Adrenal gland (tissue), 12 donors: Measurements from ENCODE around the gene SMIM29. TPM values are rescaled to one million over a fixed set of nuclear protein-coding genes. Genes with fewer than 3 reads are reported as not detected.

Experiments used
- DNase-seq, 7 donors: peaks; one replicate each; pipeline ENCODE4 v3.0.0-alpha.2; 2019 to 2020
- H3K27ac ChIP-seq, 5 donors: fragments of 200-600 bp; sonication (generic) in 4 of 5; 1 replicate in 3 of 5; 2 replicates in 2 of 5; pipeline versions ENCODE4 v1.5.1 to v1.8.0; 2016 to 2020; ENCODE audit warnings: mild to moderate bottlenecking in 1 of 5
- H3K27me3 ChIP-seq: fragments of 200-600 bp; 2 replicates; pipeline ENCODE4 v1.8.0; 2021
- H3K36me3 ChIP-seq, 2 donors: fragments of 200-600 bp; replicated peaks in 1 of 2; 1 replicate in 1 of 2; 2 replicates in 1 of 2; pipeline versions ENCODE4 v1.5.1 to v1.8.0; 2018 to 2022
- H3K4me1 ChIP-seq, 2 donors: fragments of 200-600 bp; replicated peaks in 1 of 2; 1 replicate in 1 of 2; 2 replicates in 1 of 2; pipeline versions ENCODE4 v1.5.1 to v1.8.0; 2018 to 2021
- H3K4me3 ChIP-seq, 4 donors: fragments of 200-600 bp; sonication (generic) in 3 of 4; one replicate each; pipeline ENCODE4 v1.5.1; 2016 to 2018
- H3K9me3 ChIP-seq, 3 donors: fragments of 200-600 bp; sonication (generic) in 1 of 3; replicated peaks in 1 of 3; 1 replicate in 2 of 3; 2 replicates in 1 of 3; pipeline versions ENCODE4 v1.5.1 to v1.8.0; 2016 to 2021
- POLR2A ChIP-seq, 2 donors: fragments of 450-650 bp; IDR thresholded peaks; one replicate each; pipeline ENCODE4 v1.6.1; 2017; ENCODE audit warnings: antibody characterized with exemption in 2 of 2, mild to moderate bottlenecking in 2 of 2, moderate library complexity in 1 of 2
- WGBS, 4 donors: extraction: QIAGEN DNeasy Blood & Tissue Kit in 2 of 4; methylation state at CpG; one replicate each; pipeline versions ENCODE4 v1.1.5 to v1.1.7; 2013 to 2017; 5-methylcytosine and 5-hydroxymethylcytosine counted together
- intact Hi-C, 2 donors: fragments of 100-400 bp; cut with DNase I; formaldehyde crosslinking; loops; one replicate each; pipeline versions ENCODE4 v1.14.1 to v1.15.0; 2022 to 2023
- polyA plus RNA-seq, 3 donors: library from polyadenylated mRNA; stranded (reverse); fragments of 200-250 nt in 2 of 3; fragments of 350-450 nt in 1 of 3; fragmentation: Illumina TruSeq in 1 of 3; extraction: RNeasy Lipid Tissue Mini Kit (QIAGEN cat#74804) in 1 of 3; gene quantifications; one replicate each; pipeline ENCODE4 v1.2.3, GENCODE V29; 2013 to 2014
- total RNA-seq, 9 donors: library from RNA; depleted of rRNA in 4 of 9; stranded (reverse); fragments of >200 nt in 4 of 9; fragments of 120-200 nt in 1 of 9; fragmentation: NEBNext Ultra II Directional in 1 of 9; extraction: Animal tissue kit (Norgen Biotek cat#: 25700) in 1 of 9; gene quantifications; one replicate each; pipeline versions ENCODE4 v1.1.0 to v1.2.4, GENCODE V29; 2013 to 2023
- TF ChIP-seq, protein P1 (sequence below), 6 experiments: fragments of 450-650 bp in 4 of 6; fragments of 200-600 bp in 2 of 6; sonication (generic) in 1 of 6; IDR thresholded peaks; 1 replicate in 5 of 6; 2 replicates in 1 of 6; pipeline versions ENCODE4 v1.5.1 to v1.8.0; 2016 to 2021; ENCODE audit warnings: antibody characterized with exemption in 6 of 6, mild to moderate bottlenecking in 2 of 6, moderate library complexity in 1 of 6
- donor health status: healthy with polysubstance abuse.
- donor health status: Bipolar disorder and iron deficiency.
- donor health status: DM: yes; HTN: yes; CAD: no.
- donor health status: DM: no; HTN: no; CAD: no.
- donor health status: DM: no; HTN: no; CAD: no.
- donor health status: DM: yes; HTN: yes; CAD: no.

Gene SMIM29
- total and polyA plus RNA-seq, 12 donors, result 9.7 to 122 (median 33.2) TPM

DNA sequence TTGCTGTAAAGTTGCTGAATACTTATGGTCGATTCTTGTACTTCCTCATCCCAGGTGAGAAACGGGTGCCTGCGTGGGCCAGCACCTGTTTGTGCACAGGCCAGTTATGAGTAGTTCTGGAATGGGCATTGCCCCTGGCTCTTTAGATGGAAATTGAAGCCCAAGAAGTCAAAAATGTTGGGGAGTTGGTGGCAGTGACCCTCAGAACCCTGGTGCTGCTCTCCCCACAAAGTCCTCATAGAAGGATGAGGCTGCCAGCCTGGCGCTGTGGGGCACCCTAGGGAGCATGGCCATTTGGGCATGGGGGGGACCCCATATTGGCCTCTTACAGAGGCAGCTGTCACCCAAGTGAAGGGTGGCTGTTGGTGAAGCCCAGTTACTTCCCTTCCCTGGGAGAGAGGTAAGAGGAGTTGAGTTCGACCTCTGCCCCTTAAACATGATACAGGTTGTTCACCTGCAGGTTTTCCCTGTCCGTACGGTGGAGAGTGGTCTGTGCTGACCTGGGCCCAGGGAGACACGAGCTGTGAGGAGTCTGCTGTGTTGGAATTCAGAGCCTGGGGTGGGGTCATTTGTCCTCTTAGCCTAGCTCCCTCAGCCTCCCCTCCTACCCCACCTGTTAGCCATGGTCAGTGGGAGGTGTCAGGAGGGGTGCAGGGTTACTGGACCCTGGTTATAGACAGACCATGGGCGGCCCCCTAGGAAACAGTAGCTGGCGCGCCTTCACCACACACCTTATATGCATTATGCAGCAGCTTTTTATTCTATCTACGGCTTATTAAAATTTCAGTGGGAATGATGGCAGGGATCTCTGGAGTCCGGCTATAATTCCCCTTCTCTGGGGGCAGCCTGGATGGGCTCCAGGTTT lies 7.2 kb downstream of the SMIM29 start:
- no peak overlapping the region for H3K27ac ChIP-seq
- no peak for TF ChIP-seq POLR2A (IDR thresholded peaks at IDR 0.05)
- TF ChIP-seq, protein P1, sequence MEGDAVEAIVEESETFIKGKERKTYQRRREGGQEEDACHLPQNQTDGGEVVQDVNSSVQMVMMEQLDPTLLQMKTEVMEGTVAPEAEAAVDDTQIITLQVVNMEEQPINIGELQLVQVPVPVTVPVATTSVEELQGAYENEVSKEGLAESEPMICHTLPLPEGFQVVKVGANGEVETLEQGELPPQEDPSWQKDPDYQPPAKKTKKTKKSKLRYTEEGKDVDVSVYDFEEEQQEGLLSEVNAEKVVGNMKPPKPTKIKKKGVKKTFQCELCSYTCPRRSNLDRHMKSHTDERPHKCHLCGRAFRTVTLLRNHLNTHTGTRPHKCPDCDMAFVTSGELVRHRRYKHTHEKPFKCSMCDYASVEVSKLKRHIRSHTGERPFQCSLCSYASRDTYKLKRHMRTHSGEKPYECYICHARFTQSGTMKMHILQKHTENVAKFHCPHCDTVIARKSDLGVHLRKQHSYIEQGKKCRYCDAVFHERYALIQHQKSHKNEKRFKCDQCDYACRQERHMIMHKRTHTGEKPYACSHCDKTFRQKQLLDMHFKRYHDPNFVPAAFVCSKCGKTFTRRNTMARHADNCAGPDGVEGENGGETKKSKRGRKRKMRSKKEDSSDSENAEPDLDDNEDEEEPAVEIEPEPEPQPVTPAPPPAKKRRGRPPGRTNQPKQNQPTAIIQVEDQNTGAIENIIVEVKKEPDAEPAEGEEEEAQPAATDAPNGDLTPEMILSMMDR (IDR thresholded peaks at IDR 0.05), result no peak
- H3K4me1 ChIP-seq, result peaks cover 16 to 19% of the 10 kb centered on the region in 2 donors
- H3K9me3 ChIP-seq, result no peaks in the 10 kb centered on the region
- no peaks in the 10 kb centered on the region for H3K36me3 ChIP-seq
- H3K27me3 ChIP-seq, result no peaks in the 10 kb centered on the region
- intact Hi-C loops, result loop anchor here (5.0 kb wide), 2 partner anchors 44 to 176 kb away; no protein-coding TSS in a partner anchor
- 85 to 95% (median 93%) methylated on average over 12 to 13 of the region's 13 CpGs for WGBS, 4 donors
- H3K4me3 ChIP-seq, result no peak overlapping the region
- DNase-seq, result peak in 3 of 7 donors; percentile 11 to 15 (median 12)

GRCh38 chr6:34240329-34241248 lies 8.2 kb downstream of the SMIM29 start:
- intact Hi-C loops, result loop anchor here (5.0 kb wide), 2 partner anchors 43 to 177 kb away; no protein-coding TSS in a partner anchor
- no peak overlapping the region for H3K27ac ChIP-seq
- TF ChIP-seq POLR2A (IDR thresholded peaks at IDR 0.05), result no peak
- TF ChIP-seq, protein P1 (IDR thresholded peaks at IDR 0.05), result no peak
- WGBS, 4 donors, result 76 to 92% (median 90%) methylated on average over 13 to 22 of the region's 22 CpGs
- no peaks in the 10 kb centered on the region for H3K27me3 ChIP-seq
- H3K4me3 ChIP-seq, result no peak overlapping the region
- H3K4me1 ChIP-seq, result peaks cover 16 to 28% of the 10 kb centered on the region in 2 donors
- no peaks in the 10 kb centered on the region for H3K9me3 ChIP-seq
- peak in 3 of 7 donors; percentile 8 to 16 (median 9) for DNase-seq
- no peaks in the 10 kb centered on the region for H3K36me3 ChIP-seq

DNA sequence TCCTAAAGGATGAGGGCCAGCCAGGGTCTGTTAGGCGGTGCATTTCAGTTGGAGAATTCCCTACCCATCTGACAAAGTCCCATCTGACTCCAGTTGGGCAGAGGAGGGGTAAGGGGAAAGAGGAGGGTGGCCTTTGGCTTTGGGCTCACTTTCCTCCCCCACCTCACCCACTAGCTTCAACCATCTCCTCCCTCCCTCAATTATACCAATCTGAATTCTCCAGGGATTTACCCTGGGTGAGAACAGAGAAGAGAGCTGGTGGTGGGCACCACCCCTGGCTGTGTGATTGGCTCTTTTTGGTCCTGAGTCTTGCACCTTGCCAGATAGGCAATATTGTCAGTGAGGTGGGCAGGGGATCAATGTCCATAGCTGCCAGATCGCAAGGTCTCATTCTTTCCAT lies 8.9 kb downstream of the SMIM29 start:
- TF ChIP-seq POLR2A (IDR thresholded peaks at IDR 0.05), result no peak
- TF ChIP-seq, protein P1 (IDR thresholded peaks at IDR 0.05), result no peak
- Histone ChIP-seq H3K36me3 (no peaks in the 10 kb centered on the region), H3K27me3 (no peaks in the 10 kb centered on the region), H3K9me3 (no peaks in the 10 kb centered on the region), H3K27ac (no peak overlapping the region), H3K4me1 (peaks cover 16 to 29% of the 10 kb centered on the region in 2 donors), H3K4me3 (no peak overlapping the region)
- DNase-seq, result peak in 1 of 7 donors; percentile 4
- intact Hi-C loops, result loop anchor here (5.0 kb wide), 2 partner anchors 43 to 177 kb away; no protein-coding TSS in a partner anchor
- 93 to 98% (median 95%) methylated on average over 2 of the region's 2 CpGs for WGBS, 4 donors

DNA sequence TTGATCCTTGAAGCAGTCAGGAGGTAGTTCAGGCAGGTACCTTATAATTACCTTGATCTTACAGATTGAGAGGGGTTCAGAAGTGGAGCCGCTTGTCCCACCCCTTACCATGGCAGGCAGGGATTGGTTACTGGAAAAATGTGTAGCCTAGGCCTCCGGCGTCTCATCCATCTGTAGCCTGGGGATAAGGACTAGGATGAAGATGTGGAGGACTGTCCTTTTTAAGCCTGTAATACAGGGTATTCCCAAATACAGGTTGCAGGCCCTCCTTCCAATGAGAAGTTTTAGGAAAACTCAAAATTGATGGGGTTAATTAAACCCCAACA lies 9.3 kb downstream of the SMIM29 start:
- H3K27ac ChIP-seq, result no peak overlapping the region
- TF ChIP-seq POLR2A (IDR thresholded peaks at IDR 0.05), result no peak
- TF ChIP-seq, protein P1 (IDR thresholded peaks at IDR 0.05), result no peak
- 85 to 98% (median 92%) methylated on average over 3 of the region's 3 CpGs for whole genome bisulfite sequencing, 4 donors
- no peaks in the 10 kb centered on the region for H3K27me3 ChIP-seq
- H3K9me3 ChIP-seq, result no peaks in the 10 kb centered on the region
- intact Hi-C loops, result no loop called here
- DNase-seq, result peak in 1 of 7 donors; percentile 1
- no peaks in the 10 kb centered on the region for H3K36me3 ChIP-seq
- no peak overlapping the region for H3K4me3 ChIP-seq
- peaks cover 12 to 25% of the 10 kb centered on the region in 2 donors for H3K4me1 ChIP-seq
